Astrocyte (in vitro differentiated cells and primary cell): Measurements from ENCODE around the gene NLGN1.

ENCODE experiments used
- EZH2 ChIP-seq: IDR thresholded peaks from 2 replicates; pipeline ENCODE4 v1.6.1; 2012; ENCODE audit warnings: mild to moderate bottlenecking, low read length, inconsistent platforms; ENCODE audit not compliant: insufficient read depth
- TF ChIP-seq, protein P1 (sequence below): IDR thresholded peaks from 2 replicates; pipeline ENCODE4 v1.5.1; 2011; ENCODE audit warnings: low read depth, mild to moderate bottlenecking, inconsistent platforms, low read length, moderate library complexity; ENCODE audit not compliant: insufficient read depth

DNA sequence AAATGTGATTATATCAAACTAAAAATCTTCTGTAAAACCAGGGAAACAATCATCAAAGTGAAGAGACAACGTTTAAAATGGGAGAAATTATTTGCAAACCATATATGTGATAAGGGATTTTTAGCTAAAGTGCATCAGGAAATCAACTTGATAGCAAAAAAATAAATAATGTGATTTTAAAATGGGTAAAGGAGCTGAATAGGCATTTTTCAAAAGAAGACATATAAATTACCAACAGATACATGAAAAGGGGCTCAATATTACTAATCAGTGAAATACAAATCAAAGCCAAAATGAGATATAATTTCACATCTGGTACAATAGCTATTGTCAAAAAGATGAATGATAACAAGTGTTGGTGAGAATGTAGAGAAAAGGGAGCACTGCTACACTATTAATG is 924.0 kb downstream of the NLGN1 start:
- TF ChIP-seq, protein P1, sequence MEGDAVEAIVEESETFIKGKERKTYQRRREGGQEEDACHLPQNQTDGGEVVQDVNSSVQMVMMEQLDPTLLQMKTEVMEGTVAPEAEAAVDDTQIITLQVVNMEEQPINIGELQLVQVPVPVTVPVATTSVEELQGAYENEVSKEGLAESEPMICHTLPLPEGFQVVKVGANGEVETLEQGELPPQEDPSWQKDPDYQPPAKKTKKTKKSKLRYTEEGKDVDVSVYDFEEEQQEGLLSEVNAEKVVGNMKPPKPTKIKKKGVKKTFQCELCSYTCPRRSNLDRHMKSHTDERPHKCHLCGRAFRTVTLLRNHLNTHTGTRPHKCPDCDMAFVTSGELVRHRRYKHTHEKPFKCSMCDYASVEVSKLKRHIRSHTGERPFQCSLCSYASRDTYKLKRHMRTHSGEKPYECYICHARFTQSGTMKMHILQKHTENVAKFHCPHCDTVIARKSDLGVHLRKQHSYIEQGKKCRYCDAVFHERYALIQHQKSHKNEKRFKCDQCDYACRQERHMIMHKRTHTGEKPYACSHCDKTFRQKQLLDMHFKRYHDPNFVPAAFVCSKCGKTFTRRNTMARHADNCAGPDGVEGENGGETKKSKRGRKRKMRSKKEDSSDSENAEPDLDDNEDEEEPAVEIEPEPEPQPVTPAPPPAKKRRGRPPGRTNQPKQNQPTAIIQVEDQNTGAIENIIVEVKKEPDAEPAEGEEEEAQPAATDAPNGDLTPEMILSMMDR: no peak
- no peak for TF ChIP-seq EZH2
